Chondrocyte (in vitro differentiated cells): Measurements from ENCODE around the gene UBA6. TPM values are rescaled to one million over a fixed set of nuclear protein-coding genes. Genes with fewer than 3 reads are reported as not detected.

ENCODE experiments used
- DNase-seq: peaks from one replicate; pipeline ENCODE4 v3.0.0; 2021; ENCODE audit warnings: mixed read lengths, low spot score
- H3K27ac Mint-ChIP-seq: one replicate; pipeline ENCODE4 v1.8.0; 2021; ENCODE audit warnings: mild to moderate bottlenecking, moderate library complexity, mixed read lengths; ENCODE audit not compliant: unreplicated experiment
- H3K27me3 Mint-ChIP-seq: 2 replicates; pipeline ENCODE4 v1.8.0; 2021; ENCODE audit warnings: low read depth, mixed read lengths
- H3K36me3 Mint-ChIP-seq: 2 replicates; pipeline ENCODE4 v1.8.0; 2021; ENCODE audit warnings: low read depth, mixed read lengths
- H3K4me1 Mint-ChIP-seq: 2 replicates; pipeline ENCODE4 v1.8.0; 2021; ENCODE audit warnings: low read depth, mild to moderate bottlenecking, mixed read lengths
- H3K4me3 Mint-ChIP-seq: one replicate; pipeline ENCODE4 v1.8.0; 2021; ENCODE audit warnings: mild to moderate bottlenecking, moderate library complexity, mixed read lengths; ENCODE audit not compliant: unreplicated experiment
- H3K9me3 Mint-ChIP-seq: 2 replicates; pipeline ENCODE4 v1.8.0; 2021; ENCODE audit warnings: low read depth, mixed read lengths
- total RNA-seq: library from RNA; stranded (reverse); gene quantifications from 3 replicates; pipeline ENCODE4 v1.2.1, GENCODE V29; 2021
- TF ChIP-seq, protein P1 (sequence below): fragments of 200-600 bp; sonication (generic); IDR thresholded peaks from 2 replicates; pipeline ENCODE4 v1.5.0; 2021; ENCODE audit warnings: antibody characterized with exemption, mild to moderate bottlenecking, moderate library complexity

UBA6 gene
- total RNA-seq, 1 donor from 2014 or later: 61.7 TPM

- TF ChIP-seq, protein P1, sequence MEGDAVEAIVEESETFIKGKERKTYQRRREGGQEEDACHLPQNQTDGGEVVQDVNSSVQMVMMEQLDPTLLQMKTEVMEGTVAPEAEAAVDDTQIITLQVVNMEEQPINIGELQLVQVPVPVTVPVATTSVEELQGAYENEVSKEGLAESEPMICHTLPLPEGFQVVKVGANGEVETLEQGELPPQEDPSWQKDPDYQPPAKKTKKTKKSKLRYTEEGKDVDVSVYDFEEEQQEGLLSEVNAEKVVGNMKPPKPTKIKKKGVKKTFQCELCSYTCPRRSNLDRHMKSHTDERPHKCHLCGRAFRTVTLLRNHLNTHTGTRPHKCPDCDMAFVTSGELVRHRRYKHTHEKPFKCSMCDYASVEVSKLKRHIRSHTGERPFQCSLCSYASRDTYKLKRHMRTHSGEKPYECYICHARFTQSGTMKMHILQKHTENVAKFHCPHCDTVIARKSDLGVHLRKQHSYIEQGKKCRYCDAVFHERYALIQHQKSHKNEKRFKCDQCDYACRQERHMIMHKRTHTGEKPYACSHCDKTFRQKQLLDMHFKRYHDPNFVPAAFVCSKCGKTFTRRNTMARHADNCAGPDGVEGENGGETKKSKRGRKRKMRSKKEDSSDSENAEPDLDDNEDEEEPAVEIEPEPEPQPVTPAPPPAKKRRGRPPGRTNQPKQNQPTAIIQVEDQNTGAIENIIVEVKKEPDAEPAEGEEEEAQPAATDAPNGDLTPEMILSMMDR: no peak
- Mint-ChIP-seq H3K9me3 (no peaks in the 10 kb centered on the region), H3K27me3 (no peaks in the 10 kb centered on the region), H3K4me1 (peaks cover 3% of the 10 kb centered on the region), H3K4me3 (no peak overlapping the region), H3K27ac (no peak overlapping the region), H3K36me3 (peaks cover 2% of the 10 kb centered on the region)
- no peak for DNase-seq
These were observed 19.1 kb upstream of the UBA6 start for GRCh38 chr4:67719953-67720617.

DNA sequence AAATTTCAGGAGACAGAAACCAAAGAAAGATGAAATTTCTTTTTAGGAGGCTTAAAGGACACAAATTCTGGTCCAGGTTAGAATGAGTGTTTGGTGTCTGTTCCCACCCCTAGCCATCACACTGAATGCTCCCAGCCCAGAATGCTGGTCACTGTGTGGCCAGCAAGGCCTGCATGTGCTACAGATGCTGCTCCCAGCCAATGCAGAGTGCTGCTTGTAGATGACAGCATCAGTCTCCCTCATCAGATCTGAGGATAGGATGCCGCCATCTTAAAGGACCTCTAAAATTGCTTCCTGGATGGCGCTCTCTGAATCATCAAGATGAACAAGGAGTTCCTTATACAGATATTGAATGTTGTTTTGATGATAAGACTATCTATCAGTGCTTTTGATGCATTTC lies 17.9 kb upstream of the UBA6 start:
- TF ChIP-seq, protein P1: no peak
- Mint-ChIP-seq H3K27me3 (no peaks in the 10 kb centered on the region), H3K9me3 (no peaks in the 10 kb centered on the region), H3K4me3 (no peak overlapping the region), H3K4me1 (peaks cover 7% of the 10 kb centered on the region), H3K36me3 (peaks cover 2% of the 10 kb centered on the region), H3K27ac (no peak overlapping the region)
- no peak for DNase-seq

GRCh38 chr4:67717586-67717985 lies 16.6 kb upstream of the UBA6 start:
- TF ChIP-seq, protein P1: no peak
- no peak for DNase-seq
- Mint-ChIP-seq H3K36me3 (peaks cover 2% of the 10 kb centered on the region), H3K27me3 (no peaks in the 10 kb centered on the region), H3K9me3 (no peaks in the 10 kb centered on the region), H3K27ac (no peak overlapping the region), H3K4me3 (no peak overlapping the region), H3K4me1 (peaks cover 11% of the 10 kb centered on the region)

DNA sequence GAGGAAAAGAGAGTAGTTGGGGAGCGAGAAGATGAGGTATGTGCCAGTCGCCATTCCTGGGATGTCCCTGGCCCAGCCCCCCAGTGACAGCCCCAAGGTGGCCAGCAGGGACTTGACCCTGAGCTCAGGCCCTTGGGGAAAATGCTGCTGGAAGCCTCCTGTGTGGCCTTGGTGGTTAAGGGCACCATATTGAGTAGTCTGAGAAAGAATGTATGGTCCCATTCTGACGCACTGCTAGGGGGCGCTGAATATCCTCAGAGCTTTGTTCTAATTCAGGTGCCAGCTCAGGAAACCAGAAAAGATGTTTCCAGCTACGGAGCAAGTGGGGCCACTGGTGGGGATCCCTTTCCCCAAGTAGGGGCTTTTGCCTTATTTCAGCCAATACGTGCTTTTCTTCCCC lies 14.0 kb upstream of the UBA6 start:
- DNase-seq: no peak
- no peaks in the 10 kb centered on the region for H3K27me3 Mint-ChIP-seq
- no peaks in the 10 kb centered on the region for H3K9me3 Mint-ChIP-seq
- H3K4me3 Mint-ChIP-seq: no peak overlapping the region
- H3K4me1 Mint-ChIP-seq: peaks cover 8% of the 10 kb centered on the region
- H3K36me3 Mint-ChIP-seq: no peaks in the 10 kb centered on the region
- H3K27ac Mint-ChIP-seq: no peak overlapping the region
- TF ChIP-seq, protein P1: no peak

DNA sequence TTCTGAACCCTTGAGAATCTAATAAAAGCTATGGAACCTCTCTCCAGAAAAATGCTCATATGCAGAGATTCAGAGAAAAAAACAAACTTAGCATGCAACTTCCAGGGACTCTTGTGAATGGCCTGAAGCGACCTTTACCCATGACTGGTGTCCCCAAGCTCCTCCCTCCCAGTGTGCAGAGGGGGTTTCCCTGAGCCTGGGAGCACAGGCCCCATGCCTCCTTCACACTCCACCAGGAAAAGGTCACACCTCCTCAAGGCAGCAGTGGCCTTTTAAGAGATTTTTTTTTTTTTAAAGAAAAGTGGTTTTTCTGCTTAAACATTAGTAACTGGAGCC lies 13.3 kb upstream of the UBA6 start:
- Mint-ChIP-seq H3K27me3 (no peaks in the 10 kb centered on the region), H3K9me3 (no peaks in the 10 kb centered on the region), H3K4me1 (peaks cover 8% of the 10 kb centered on the region), H3K27ac (no peak overlapping the region), H3K4me3 (no peak overlapping the region), H3K36me3 (no peaks in the 10 kb centered on the region)
- DNase-seq: no peak
- TF ChIP-seq, protein P1: no peak
